Pancreas (tissue), 10 donors: ENCODE results near the gene S1PR5. TPM values are rescaled to one million over a fixed set of nuclear protein-coding genes. Genes with fewer than 3 reads are reported as not detected.
A peak's percentile ranks its signal among the peaks of the same experiment; 100 is the strongest.

ENCODE experiments used
- ATAC-seq, 4 donors: fragments of 200-7000 bp; cut with Tn5 transposase; one replicate each; pipeline versions ENCODE4 v1.8.0 to v1.9.1; 2020; ENCODE audit warnings: mild to moderate bottlenecking in 4 of 4, moderate library complexity in 4 of 4
- DNase-seq, 6 donors: peaks; one replicate each; pipeline ENCODE4 v3.0.0-alpha.2; 2020
- FAIRE-seq: peaks from 2 replicates; lab custom pipeline; 2012; peaks lifted over from hg19 to GRCh38; lab: Jason Lieb, UNC
- H3K27ac ChIP-seq, 4 donors: fragments of 200-600 bp; sonication (generic); 1 replicate in 3 of 4; 2 replicates in 1 of 4; pipeline versions ENCODE4 v1.5.0 to v1.8.0; 2020
- H3K27me3 ChIP-seq, 4 donors: fragments of 200-600 bp; one replicate each; pipeline ENCODE4 v1.8.0; 2021
- H3K36me3 ChIP-seq, 3 donors: fragments of 200-600 bp; sonication (generic) in 1 of 3; one replicate each; pipeline versions ENCODE4 v1.5.0 to v1.8.0; 2020 to 2021
- H3K4me1 ChIP-seq, 3 donors: fragments of 200-600 bp; one replicate each; pipeline ENCODE4 v1.8.0; 2021
- H3K4me3 ChIP-seq, 4 donors: fragments of 200-600 bp; sonication (generic) in 2 of 4; one replicate each; pipeline versions ENCODE4 v1.5.0 to v1.8.0; 2020 to 2021
- H3K9me3 ChIP-seq, 4 donors: fragments of 200-600 bp; one replicate each; pipeline ENCODE4 v1.8.0; 2021
- WGBS, 2 donors: extraction: QIAGEN DNeasy Blood & Tissue Kit; methylation state at CpG; one replicate each; pipeline ENCODE4 v1.1.7; 2013; 5-methylcytosine and 5-hydroxymethylcytosine counted together
- intact Hi-C, 3 donors: fragments of 100-400 bp; cut with DNase I; formaldehyde crosslinking; loops; one replicate each; pipeline versions ENCODE4 v1.11.1 to v1.14.2; 2022
- microRNA-seq, 2 donors: library from miRNA; unstranded; fragments of <30 nt; microRNA quantifications; one replicate each; pipeline versions ENCODE4 to v1.1.0, GENCODE V29; 2019 to 2020
- polyA plus RNA-seq, 2 donors: library from polyadenylated mRNA; stranded (reverse); fragments of 200-250 nt; gene quantifications; one replicate each; pipeline ENCODE4 v1.2.3, GENCODE V29; 2013
- total RNA-seq, 6 donors: library from RNA; stranded (reverse); fragmentation: NEBNext Ultra II Directional in 4 of 6; extraction: Animal tissue kit (Norgen Biotek cat#: 25700) in 4 of 6; gene quantifications; one replicate each; pipeline versions ENCODE4 v1.2.1 to v1.2.4, GENCODE V29; 2021 to 2023
- TF ChIP-seq, protein P1 (sequence below), 4 donors: fragments of 200-600 bp; sonication (generic) in 3 of 4; IDR thresholded peaks; one replicate each; pipeline versions ENCODE4 v1.5.0 to v1.8.0; 2021; ENCODE audit warnings: antibody characterized with exemption in 4 of 4
- donor health status: healthy with polysubstance abuse.
- donor health status: DM: no; HTN: no; CAD: no; lungs with moderate emphysema.
- donor health status: DM: no; HTN: no; CAD: no.
- donor health status: control.
- donor health status: control.
- donor health status: Bipolar disorder and iron deficiency.
- donor health status: DM: yes; HTN: yes; CAD: no.
- donor health status: DM: no; HTN: no; CAD: no.
- donor health status: DM: no; HTN: no; CAD: no.
- donor health status: DM: yes; HTN: yes; CAD: no.

The S1PR5 gene
- total and polyA plus RNA-seq, 8 donors: 0.21 to 1.3 (median 0.53) TPM

DNA sequence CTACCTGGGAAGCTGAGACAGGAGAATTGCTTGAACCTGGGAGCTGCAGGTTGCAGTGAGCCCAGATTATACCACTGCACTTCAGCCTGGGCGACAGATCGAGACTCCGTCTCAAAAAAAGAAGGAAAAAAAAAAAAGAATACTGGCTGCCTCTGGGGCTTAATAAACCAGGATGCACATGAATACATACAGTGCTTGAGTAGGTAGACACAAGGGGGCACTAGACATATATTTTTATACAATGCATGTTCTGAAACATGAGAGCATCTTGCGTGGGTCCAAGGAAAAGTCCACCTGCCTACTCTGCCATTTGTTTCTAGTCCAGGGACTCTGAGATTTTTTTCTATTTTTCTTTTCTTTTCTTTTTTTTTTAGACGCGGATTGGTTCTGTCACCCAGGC is 45.3 kb downstream of the S1PR5 start:
- ATAC-seq: peak in 3 of 4 donors; percentile 21 to 50 (median 44)
- no peak for FAIRE-seq
- no peak for DNase-seq
- peaks cover 0 to 6% (median 0%) of the 10 kb centered on the region in 3 donors for H3K36me3 ChIP-seq
- H3K27me3 ChIP-seq: no peaks in the 10 kb centered on the region
- peaks cover 3 to 8% (median 4%) of the 10 kb centered on the region in 3 donors for H3K4me1 ChIP-seq
- 35 to 51% methylated on average over 6 of the region's 6 CpGs for WGBS, 2 donors
- no peak overlapping the region for H3K27ac ChIP-seq
- H3K4me3 ChIP-seq: no peak overlapping the region
- TF ChIP-seq, protein P1, sequence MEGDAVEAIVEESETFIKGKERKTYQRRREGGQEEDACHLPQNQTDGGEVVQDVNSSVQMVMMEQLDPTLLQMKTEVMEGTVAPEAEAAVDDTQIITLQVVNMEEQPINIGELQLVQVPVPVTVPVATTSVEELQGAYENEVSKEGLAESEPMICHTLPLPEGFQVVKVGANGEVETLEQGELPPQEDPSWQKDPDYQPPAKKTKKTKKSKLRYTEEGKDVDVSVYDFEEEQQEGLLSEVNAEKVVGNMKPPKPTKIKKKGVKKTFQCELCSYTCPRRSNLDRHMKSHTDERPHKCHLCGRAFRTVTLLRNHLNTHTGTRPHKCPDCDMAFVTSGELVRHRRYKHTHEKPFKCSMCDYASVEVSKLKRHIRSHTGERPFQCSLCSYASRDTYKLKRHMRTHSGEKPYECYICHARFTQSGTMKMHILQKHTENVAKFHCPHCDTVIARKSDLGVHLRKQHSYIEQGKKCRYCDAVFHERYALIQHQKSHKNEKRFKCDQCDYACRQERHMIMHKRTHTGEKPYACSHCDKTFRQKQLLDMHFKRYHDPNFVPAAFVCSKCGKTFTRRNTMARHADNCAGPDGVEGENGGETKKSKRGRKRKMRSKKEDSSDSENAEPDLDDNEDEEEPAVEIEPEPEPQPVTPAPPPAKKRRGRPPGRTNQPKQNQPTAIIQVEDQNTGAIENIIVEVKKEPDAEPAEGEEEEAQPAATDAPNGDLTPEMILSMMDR (IDR thresholded peaks at IDR 0.05): peak in 1 of 4 donors; percentile 7
- H3K9me3 ChIP-seq: no peaks in the 10 kb centered on the region
- intact Hi-C loops: no loop called here

DNA sequence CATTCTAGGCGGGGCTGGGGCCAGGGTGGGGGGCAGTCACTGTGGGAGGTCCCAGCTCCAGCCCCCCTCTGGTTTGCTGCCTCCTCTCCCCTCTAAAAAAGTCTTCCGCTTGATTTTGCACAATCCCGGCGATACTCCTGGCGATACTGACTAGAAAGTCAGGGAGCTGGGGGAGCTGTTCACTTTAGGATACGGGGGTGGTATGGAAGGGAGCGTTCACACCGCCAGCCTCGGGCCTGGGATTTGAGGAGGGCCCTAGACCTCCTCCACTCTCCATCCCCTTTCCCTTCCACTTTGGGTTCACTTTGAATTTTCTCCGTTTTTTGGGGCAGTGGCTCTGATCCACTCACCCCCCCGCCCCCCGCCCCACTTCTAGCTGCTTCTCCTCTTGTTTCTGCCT is 49.1 kb downstream of the S1PR5 start:
- H3K4me1 ChIP-seq: peaks cover 0 to 4% (median 4%) of the 10 kb centered on the region in 3 donors
- intact Hi-C loops: no loop called here
- no peaks in the 10 kb centered on the region for H3K27me3 ChIP-seq
- peaks cover 0 to 15% (median 0%) of the 10 kb centered on the region in 3 donors for H3K36me3 ChIP-seq
- H3K4me3 ChIP-seq: no peak overlapping the region
- ATAC-seq (no peak), DNase-seq (no peak), FAIRE-seq (no peak)
- TF ChIP-seq, protein P1 (IDR thresholded peaks at IDR 0.05): no peak
- no peak overlapping the region for H3K27ac ChIP-seq
- 85 to 92% methylated on average over 12 of the region's 12 CpGs for WGBS, 2 donors
- H3K9me3 ChIP-seq: no peaks in the 10 kb centered on the region

DNA sequence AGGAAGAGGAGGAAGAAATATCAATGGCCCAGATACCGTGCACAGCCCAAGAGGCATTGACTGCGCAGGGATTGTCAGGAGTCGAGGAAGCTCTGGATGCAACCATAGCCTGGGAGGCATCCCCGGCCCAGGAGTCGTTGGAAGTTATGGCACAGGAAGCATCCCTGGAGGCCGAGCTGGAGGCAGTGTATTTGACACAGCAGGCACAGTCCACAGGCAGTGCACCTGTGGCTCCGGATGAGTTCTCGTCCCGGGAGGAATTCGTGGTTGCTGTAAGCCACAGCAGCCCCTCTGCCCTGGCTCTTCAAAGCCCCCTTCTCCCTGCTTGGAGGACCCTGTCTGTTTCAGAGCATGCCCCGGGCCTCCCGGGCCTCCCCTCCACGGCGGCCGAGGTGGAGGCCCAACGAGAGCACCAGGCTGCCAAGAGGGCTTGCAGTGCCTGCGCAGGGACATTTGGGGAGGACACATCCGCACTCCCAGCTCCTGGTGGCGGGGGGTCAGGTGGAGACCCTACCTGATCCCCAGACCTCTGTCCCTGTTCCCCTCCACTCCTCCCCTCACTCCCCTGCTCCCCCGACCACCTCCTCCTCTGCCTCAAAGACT is 50.0 kb downstream of the S1PR5 start:
- H3K27ac ChIP-seq: no peak overlapping the region
- no peak overlapping the region for H3K4me3 ChIP-seq
- 91 to 92% methylated on average over 20 of the region's 20 CpGs for WGBS, 2 donors
- no peaks in the 10 kb centered on the region for H3K4me1 ChIP-seq
- no peaks in the 10 kb centered on the region for H3K27me3 ChIP-seq
- DNase-seq: no peak
- intact Hi-C loops: no loop called here
- no peak for FAIRE-seq
- no peak for ATAC-seq
- H3K36me3 ChIP-seq: peaks cover 0 to 15% (median 0%) of the 10 kb centered on the region in 3 donors
- TF ChIP-seq, protein P1 (IDR thresholded peaks at IDR 0.05): no peak
- no peaks in the 10 kb centered on the region for H3K9me3 ChIP-seq

DNA sequence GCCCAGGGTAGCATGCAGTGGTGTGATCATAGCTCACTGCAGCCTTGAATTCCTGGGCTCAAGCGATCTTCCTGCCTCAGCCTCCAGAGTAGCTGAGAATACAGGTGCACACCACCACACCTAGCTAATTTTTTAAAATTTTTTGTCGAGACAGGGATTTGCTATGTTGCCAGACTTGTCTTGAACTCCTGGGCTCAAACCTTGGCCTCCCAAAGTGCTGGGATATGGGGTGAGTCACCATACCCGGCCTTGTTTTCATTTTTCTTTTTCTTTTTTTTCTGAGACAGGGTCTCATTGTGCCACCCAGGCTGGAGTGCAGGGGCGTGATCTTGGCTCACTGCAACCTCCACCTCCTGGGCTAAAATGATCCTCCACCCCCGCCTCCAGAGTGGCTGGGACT is 52.8 kb downstream of the S1PR5 start:
- H3K4me3 ChIP-seq: no peak overlapping the region
- DNase-seq: no peak
- no peak for FAIRE-seq
- H3K4me1 ChIP-seq: no peaks in the 10 kb centered on the region
- no peaks in the 10 kb centered on the region for H3K9me3 ChIP-seq
- no peaks in the 10 kb centered on the region for H3K27me3 ChIP-seq
- H3K36me3 ChIP-seq: peaks cover 0 to 15% (median 0%) of the 10 kb centered on the region in 3 donors
- no peak for ATAC-seq
- WGBS, 2 donors: 78 to 88% methylated on average over 5 of the region's 5 CpGs
- TF ChIP-seq, protein P1 (IDR thresholded peaks at IDR 0.05): no peak
- intact Hi-C loops: no loop called here
- no peak overlapping the region for H3K27ac ChIP-seq

Small RNA genes lying within 50 kb of the gene (microRNA-seq; reads per million reads assigned to microRNA genes)
- 0 reads per million in 2 donors for gene MIR1238

Other genes starting within 250 kb of the S1PR5 start
- gene ICAM1, start 246.3 kb downstream of the S1PR5 start, total RNA-seq: 10 to 100 TPM in 2 of 6 donors, 1 to 10 TPM in 4; 2.2 to 32.4 (median 5.7) TPM
- 10 to 100 TPM in 1 of 2 donors, 1 to 10 TPM in 1; 7.2 to 13.5 TPM for gene ICAM1, start 246.3 kb downstream of the S1PR5 start, polyA plus RNA-seq
- gene ICAM4, start 230.5 kb downstream of the S1PR5 start, total RNA-seq: under 1 TPM in 5 of 6 donors, not detected in 1; 0.13 to 0.56 (median 0.20) TPM
- gene ICAM4, start 230.5 kb downstream of the S1PR5 start, polyA plus RNA-seq: under 1 TPM in 1 of 2 donors, not detected in 1; 0.27 TPM
- under 1 TPM in 5 of 6 donors, not detected in 1; 0.08 to 0.22 (median 0.17) TPM for gene ICAM5, start 227.5 kb downstream of the S1PR5 start, total RNA-seq
- gene ICAM5, start 227.5 kb downstream of the S1PR5 start, polyA plus RNA-seq: under 1 TPM; 0.26 to 0.30 TPM
- gene ZGLP1, start 207.6 kb downstream of the S1PR5 start, total RNA-seq: 1 to 10 TPM in 4 of 6 donors, under 1 TPM in 2; 0.91 to 3.0 (median 1.5) TPM
- gene ZGLP1, start 207.6 kb downstream of the S1PR5 start, polyA plus RNA-seq: 10 to 100 TPM; 37.6 to 44.0 TPM
- gene FDX2, start 201.4 kb downstream of the S1PR5 start, total RNA-seq: 10 to 100 TPM in 2 of 6 donors, 1 to 10 TPM in 4; 5.5 to 10.9 (median 8.7) TPM
- gene FDX2, start 201.4 kb downstream of the S1PR5 start, polyA plus RNA-seq: 10 to 100 TPM; 25.0 to 30.3 TPM
- gene RAVER1, start 183.9 kb downstream of the S1PR5 start, total RNA-seq: 10 to 100 TPM in 4 of 6 donors, 1 to 10 TPM in 2; 6.0 to 17.3 (median 13.6) TPM
- gene RAVER1, start 183.9 kb downstream of the S1PR5 start, polyA plus RNA-seq: 1 to 10 TPM; 9.4 TPM
- gene ICAM3, start 177.8 kb downstream of the S1PR5 start, total RNA-seq: 10 to 100 TPM in 1 of 6 donors, 1 to 10 TPM in 5; 5.7 to 13.8 (median 7.1) TPM
- 1 to 10 TPM; 5.2 TPM for gene ICAM3, start 177.8 kb downstream of the S1PR5 start, polyA plus RNA-seq
- gene TYK2, start 136.9 kb downstream of the S1PR5 start, total RNA-seq: 10 to 100 TPM; 42.5 to 90.3 (median 53.3) TPM
- 100 to 1,000 TPM; 203 to 302 TPM for gene TYK2, start 136.9 kb downstream of the S1PR5 start, polyA plus RNA-seq
- gene CDC37, start 113.9 kb downstream of the S1PR5 start, total RNA-seq: 10 to 100 TPM; 41.3 to 61.0 (median 48.5) TPM
- gene CDC37, start 113.9 kb downstream of the S1PR5 start, polyA plus RNA-seq: 100 to 1,000 TPM; 226 to 266 TPM
- gene PDE4A, start 96.9 kb downstream of the S1PR5 start, total RNA-seq: 10 to 100 TPM in 4 of 6 donors, 1 to 10 TPM in 2; 6.6 to 12.6 (median 11.2) TPM
- 1 to 10 TPM; 5.0 to 8.5 TPM for gene PDE4A, start 96.9 kb downstream of the S1PR5 start, polyA plus RNA-seq
- gene KEAP1, start 14.1 kb downstream of the S1PR5 start, total RNA-seq: 10 to 100 TPM; 25.2 to 36.4 (median 32.3) TPM
- gene KEAP1, start 14.1 kb downstream of the S1PR5 start, polyA plus RNA-seq: 10 to 100 TPM; 40.9 to 48.6 TPM
- gene ATG4D, start 26.5 kb upstream of the S1PR5 start, total RNA-seq: 10 to 100 TPM; 12.9 to 26.9 (median 20.5) TPM
- gene ATG4D, start 26.5 kb upstream of the S1PR5 start, polyA plus RNA-seq: 10 to 100 TPM; 35.2 to 62.1 TPM
- 10 to 100 TPM in 4 of 6 donors, 1 to 10 TPM in 2; 8.0 to 15.8 (median 13.5) TPM for gene KRI1, start 48.6 kb upstream of the S1PR5 start, total RNA-seq
- gene KRI1, start 48.6 kb upstream of the S1PR5 start, polyA plus RNA-seq: 10 to 100 TPM; 34.7 to 41.8 TPM
- 1 to 10 TPM; 1.4 to 3.3 (median 2.1) TPM for gene CDKN2D, start 51.5 kb upstream of the S1PR5 start, total RNA-seq
- 1 to 10 TPM; 3.8 to 9.1 TPM for gene CDKN2D, start 51.5 kb upstream of the S1PR5 start, polyA plus RNA-seq
- gene AP1M2, start 69.9 kb upstream of the S1PR5 start, total RNA-seq: 10 to 100 TPM; 32.2 to 48.6 (median 39.7) TPM
- gene AP1M2, start 69.9 kb upstream of the S1PR5 start, polyA plus RNA-seq: 10 to 100 TPM; 55.3 to 57.6 TPM
- 10 to 100 TPM; 32.7 to 69.0 (median 48.4) TPM for gene SLC44A2, start 108.1 kb upstream of the S1PR5 start, total RNA-seq
- 10 to 100 TPM; 42.8 to 61.5 TPM for gene SLC44A2, start 108.1 kb upstream of the S1PR5 start, polyA plus RNA-seq
- gene ILF3, start 136.9 kb upstream of the S1PR5 start, total RNA-seq: 100 to 1,000 TPM in 4 of 6 donors, 10 to 100 TPM in 2; 70.5 to 126 (median 109) TPM
- 100 to 1,000 TPM; 109 to 129 TPM for gene ILF3, start 136.9 kb upstream of the S1PR5 start, polyA plus RNA-seq
- 10 to 100 TPM; 42.5 to 70.7 (median 56.6) TPM for gene QTRT1, start 184.0 kb upstream of the S1PR5 start, total RNA-seq
- 100 to 1,000 TPM; 410 to 432 TPM for gene QTRT1, start 184.0 kb upstream of the S1PR5 start, polyA plus RNA-seq
- 10 to 100 TPM; 52.5 to 94.8 (median 87.9) TPM for gene DNM2, start 200.6 kb upstream of the S1PR5 start, total RNA-seq
- 100 to 1,000 TPM in 1 of 2 donors, 10 to 100 TPM in 1; 88.6 to 115 TPM for gene DNM2, start 200.6 kb upstream of the S1PR5 start, polyA plus RNA-seq